OCI-LY7 (cell line): ENCODE data around the gene CUX1. TPM values are rescaled to one million over a fixed set of nuclear protein-coding genes. Genes with fewer than 3 reads are reported as not detected.

ENCODE experiments used
- BruUV-seq: library from RNA; stranded (reverse); fragments of 400-500 nt; replicated peaks from 2 replicates; lab custom pipeline; 2021; lab: Mats Ljungman, UMichigan
- CTCF ChIA-PET: fragments of 300-600 bp; sonication (Branson Sonifier 250); formaldehyde crosslinking; loops from one replicate; lab custom pipeline; 2022; ENCODE audit warnings: antibody characterized with exemption; ENCODE audit not compliant: unreplicated experiment; lab: Charles Lee
- POLR2A ChIA-PET: fragments of 300-600 bp; sonication (Branson Sonifier 250); formaldehyde crosslinking; loops from one replicate; lab custom pipeline; 2022; ENCODE audit warnings: antibody characterized with exemption; lab: Charles Lee
- DNase-seq: peaks from one replicate; pipeline ENCODE4 v3.0.0-alpha.2; 2015; ENCODE audit warnings: low spot score
- H2AFZ ChIP-seq: fragments of 200-600 bp; sonication (generic), shearing (Covaris generic); 2 replicates; pipeline ENCODE4 v1.6.1; 2014; ENCODE audit warnings: mild to moderate bottlenecking, antibody characterized with exemption, low read length, moderate library complexity
- H3K27ac ChIP-seq: fragments of 200-600 bp; sonication (generic); 2 replicates; pipeline ENCODE4 v1.5.1; 2014; ENCODE audit warnings: mixed run types, low read depth, mild to moderate bottlenecking, moderate library complexity, low read length, inconsistent platforms; ENCODE audit not compliant: poor library complexity, severe bottlenecking
- H3K36me3 ChIP-seq: fragments of 200-600 bp; sonication (generic); 2 replicates; pipeline ENCODE4 v1.6.1; 2014; ENCODE audit warnings: mild to moderate bottlenecking, antibody characterized with exemption, low read length, moderate library complexity, mixed read lengths; ENCODE audit not compliant: insufficient read depth
- H3K4me1 ChIP-seq: fragments of 200-600 bp; sonication (generic); 2 replicates; pipeline ENCODE4 v1.5.1; 2014; ENCODE audit warnings: mild to moderate bottlenecking, low read length; ENCODE audit not compliant: insufficient read depth, poor library complexity, severe bottlenecking
- H3K4me2 ChIP-seq: fragments of 200-600 bp; sonication (generic); 2 replicates; pipeline ENCODE4 v1.6.1; 2014; ENCODE audit warnings: mild to moderate bottlenecking, low read length
- H3K4me3 ChIP-seq: fragments of 200-600 bp; sonication (generic); 2 replicates; pipeline ENCODE4 v1.5.1; 2014; ENCODE audit warnings: mild to moderate bottlenecking, low read depth, low read length; ENCODE audit not compliant: poor library complexity, severe bottlenecking
- H3K79me2 ChIP-seq: fragments of 200-600 bp; sonication (generic); 2 replicates; pipeline ENCODE4 v1.6.1; 2016; ENCODE audit warnings: low read depth, mild to moderate bottlenecking, low read length, moderate library complexity, mixed read lengths; ENCODE audit not compliant: insufficient read depth
- H3K9me2 ChIP-seq: fragments of 200-600 bp; sonication (generic); 2 replicates; pipeline ENCODE4 v1.6.1; 2016; ENCODE audit warnings: mild to moderate bottlenecking, low read length, mixed read lengths; ENCODE audit not compliant: insufficient read depth
- H3K9me3 ChIP-seq: fragments of 200-600 bp; sonication (generic); 2 replicates; pipeline ENCODE4 v1.6.1; 2014; ENCODE audit warnings: mild to moderate bottlenecking, mixed run types, low read length, mixed read lengths
- H4K20me1 ChIP-seq: fragments of 200-600 bp; sonication (generic); 2 replicates; pipeline ENCODE4 v1.6.1; 2014; ENCODE audit warnings: mild to moderate bottlenecking, antibody characterized with exemption, low read length, moderate library complexity, mixed read lengths; ENCODE audit not compliant: insufficient read depth
- EZH2phosphoT487 ChIP-seq: fragments of 200-600 bp; sonication (generic); IDR thresholded peaks from 2 replicates; pipeline ENCODE4 v1.6.1; 2018; ENCODE audit warnings: low read depth, borderline replicate concordance, mild to moderate bottlenecking, mixed run types, antibody characterized with exemption, low read length, moderate library complexity, mixed read lengths
- intact Hi-C: fragments of 100-400 bp; cut with micrococcal nuclease; formaldehyde crosslinking; loops from one replicate; pipeline ENCODE4 v1.10.0; 2022; ENCODE audit not compliant: unreplicated experiment
- total RNA-seq, 2 experiments: library from RNA; depleted of rRNA in 1 of 2; stranded (reverse); fragments of >200 nt in 1 of 2; shearing (Covaris generic) in 1 of 2; gene quantifications; 2 replicates each; pipeline ENCODE4 v1.2.3, GENCODE V29; 2014 to 2022
- TF ChIP-seq, protein P1 (sequence below): fragments of 200-600 bp; sonication (generic); conservative IDR thresholded peaks from 2 replicates; pipeline ENCODE4 v1.5.1; 2014; ENCODE audit warnings: mild to moderate bottlenecking, antibody characterized with exemption, low read length, moderate library complexity, mixed read lengths

The CUX1 gene
- total RNA-seq, 2 experiments from 2014 or later, result 143 to 199 TPM

DNA sequence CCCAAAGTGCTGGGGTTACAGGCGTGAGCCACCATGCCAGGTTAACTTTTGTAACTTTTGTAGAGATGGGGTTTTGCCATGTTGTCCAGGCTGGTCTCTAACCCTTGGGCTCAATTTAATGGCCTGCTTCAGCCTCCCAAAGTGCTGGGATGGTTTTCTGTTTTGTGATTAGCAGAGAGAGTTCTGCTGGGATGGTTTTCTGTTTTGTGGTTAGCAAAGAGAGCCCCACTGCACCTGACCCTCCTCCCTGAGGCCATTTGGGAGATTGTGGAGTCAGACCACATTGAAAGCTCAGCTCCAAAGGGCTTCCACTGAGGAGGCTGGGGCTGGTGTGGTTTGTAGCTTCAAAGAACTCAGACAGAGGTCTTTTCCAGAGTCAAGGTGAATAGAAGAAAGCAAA lies 29.6 kb upstream of the CUX1 start:
- Histone ChIP-seq H3K9me2 (no peaks in the 10 kb centered on the region), H3K27ac (no peak overlapping the region), H3K4me2 (no peak overlapping the region), H3K79me2 (no peaks in the 10 kb centered on the region), H3K4me1 (peaks cover 8% of the 10 kb centered on the region), H4K20me1 (no peaks in the 10 kb centered on the region), H3K4me3 (no peak overlapping the region), H3K9me3 (peaks cover 10% of the 10 kb centered on the region; the same call in 1 of the 2 replicates), H3K36me3 (no peaks in the 10 kb centered on the region), H2AFZ (no peak overlapping the region)
- intact Hi-C loops, result no loop called here
- no TSS peak for BruUV-seq
- DNase-seq, result no peak
- CTCF ChIA-PET, result no interaction called here
- TF ChIP-seq, protein P1, sequence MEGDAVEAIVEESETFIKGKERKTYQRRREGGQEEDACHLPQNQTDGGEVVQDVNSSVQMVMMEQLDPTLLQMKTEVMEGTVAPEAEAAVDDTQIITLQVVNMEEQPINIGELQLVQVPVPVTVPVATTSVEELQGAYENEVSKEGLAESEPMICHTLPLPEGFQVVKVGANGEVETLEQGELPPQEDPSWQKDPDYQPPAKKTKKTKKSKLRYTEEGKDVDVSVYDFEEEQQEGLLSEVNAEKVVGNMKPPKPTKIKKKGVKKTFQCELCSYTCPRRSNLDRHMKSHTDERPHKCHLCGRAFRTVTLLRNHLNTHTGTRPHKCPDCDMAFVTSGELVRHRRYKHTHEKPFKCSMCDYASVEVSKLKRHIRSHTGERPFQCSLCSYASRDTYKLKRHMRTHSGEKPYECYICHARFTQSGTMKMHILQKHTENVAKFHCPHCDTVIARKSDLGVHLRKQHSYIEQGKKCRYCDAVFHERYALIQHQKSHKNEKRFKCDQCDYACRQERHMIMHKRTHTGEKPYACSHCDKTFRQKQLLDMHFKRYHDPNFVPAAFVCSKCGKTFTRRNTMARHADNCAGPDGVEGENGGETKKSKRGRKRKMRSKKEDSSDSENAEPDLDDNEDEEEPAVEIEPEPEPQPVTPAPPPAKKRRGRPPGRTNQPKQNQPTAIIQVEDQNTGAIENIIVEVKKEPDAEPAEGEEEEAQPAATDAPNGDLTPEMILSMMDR, result no peak
- no peak for TF ChIP-seq EZH2phosphoT487
- POLR2A ChIA-PET, result no interaction called here

DNA sequence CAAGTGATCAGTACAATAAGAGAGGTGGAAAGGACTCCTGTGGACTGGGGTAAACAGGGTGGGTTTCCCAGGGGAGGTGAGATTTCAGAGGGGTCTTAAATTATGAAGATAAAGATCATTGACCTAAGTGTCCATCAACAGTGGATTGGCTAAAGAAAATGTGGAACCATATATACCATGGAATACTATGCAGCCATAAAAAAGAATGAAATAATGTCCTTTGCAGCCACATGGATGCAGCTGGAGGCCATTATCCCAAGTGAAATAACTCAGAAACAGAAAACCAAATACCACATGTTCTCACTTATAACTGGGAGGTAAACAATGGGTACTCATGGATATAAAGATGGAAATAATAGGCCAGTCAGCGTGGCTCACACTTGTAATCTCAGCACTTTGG lies 28.9 kb upstream of the CUX1 start:
- H3K9me3 ChIP-seq, result peaks cover 10% of the 10 kb centered on the region; the same call in 1 of the 2 replicates
- intact Hi-C loops, result no loop called here
- no peak overlapping the region for H3K4me3 ChIP-seq
- H3K4me1 ChIP-seq, result peaks cover 8% of the 10 kb centered on the region
- H3K79me2 ChIP-seq, result no peaks in the 10 kb centered on the region
- no peak for TF ChIP-seq EZH2phosphoT487
- TF ChIP-seq, protein P1, result no peak
- H3K9me2 ChIP-seq, result no peaks in the 10 kb centered on the region
- ChIA-PET POLR2A (no interaction called here), CTCF (no interaction called here)
- no TSS peak for BruUV-seq
- no peak for DNase-seq
- no peak overlapping the region for H3K27ac ChIP-seq
- no peaks in the 10 kb centered on the region for H4K20me1 ChIP-seq
- H2AFZ ChIP-seq, result no peak overlapping the region
- no peaks in the 10 kb centered on the region for H3K36me3 ChIP-seq
- no peak overlapping the region for H3K4me2 ChIP-seq

DNA sequence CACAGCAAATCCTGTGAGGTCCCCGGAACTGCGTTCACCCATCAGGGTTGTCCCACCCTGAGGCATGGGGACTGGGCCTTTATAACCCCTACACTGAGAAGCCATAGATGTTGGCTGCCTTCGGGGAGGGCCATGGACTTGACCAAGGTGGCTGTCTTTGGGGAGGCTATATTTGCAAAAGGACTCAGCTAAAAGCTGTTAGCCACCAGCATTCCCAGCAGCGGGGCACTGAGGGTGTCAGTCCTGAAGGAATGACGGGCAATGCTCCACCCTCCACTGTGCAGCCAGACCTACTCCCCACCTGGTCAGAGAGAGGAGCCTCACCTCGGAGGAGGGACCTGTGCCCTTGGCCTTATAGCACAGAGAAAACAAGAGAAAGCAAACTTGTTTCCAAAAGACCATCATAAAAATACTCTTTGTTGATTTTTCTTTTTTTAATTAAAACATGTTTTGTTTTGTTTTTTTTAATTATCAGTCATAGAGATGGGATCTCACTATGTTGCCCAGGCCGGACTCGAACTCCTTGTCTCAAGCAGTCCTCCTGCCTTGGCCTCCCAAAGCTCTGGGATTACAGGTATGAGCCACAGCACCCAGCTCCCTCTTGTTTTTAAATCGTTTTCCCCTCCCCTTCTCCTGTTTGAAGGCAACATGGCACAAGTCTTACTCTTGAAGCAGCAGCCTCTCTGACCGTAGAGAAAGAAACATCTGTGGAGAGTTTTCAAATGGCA lies 26.7 kb upstream of the CUX1 start:
- no peak for DNase-seq
- Histone ChIP-seq H3K4me3 (no peak overlapping the region), H4K20me1 (no peaks in the 10 kb centered on the region), H3K27ac (no peak overlapping the region), H3K79me2 (no peaks in the 10 kb centered on the region), H3K4me1 (peaks cover under 1% of the 10 kb centered on the region), H3K9me3 (peaks cover 10% of the 10 kb centered on the region; the same call in 1 of the 2 replicates), H3K4me2 (no peak overlapping the region), H3K9me2 (no peaks in the 10 kb centered on the region), H3K36me3 (no peaks in the 10 kb centered on the region), H2AFZ (no peak overlapping the region)
- intact Hi-C loops, result no loop called here
- TF ChIP-seq, protein P1, result no peak
- TF ChIP-seq EZH2phosphoT487, result no peak
- POLR2A ChIA-PET, result interaction anchor here (0.6 kb wide), 1 partner anchor 904 kb away, joined by 3 read pairs; no protein-coding TSS in a partner anchor
- BruUV-seq, result no TSS peak
- CTCF ChIA-PET, result no interaction called here
